ENCODE data around the gene NEGR1. TPM values are rescaled to one million over a fixed set of nuclear protein-coding genes. Genes with fewer than 3 reads are reported as not detected.
A peak's percentile ranks its signal among the peaks of the same experiment; 100 is the strongest.
"Not testable (repeated sequence)": the region's sequence is repeated elsewhere in the genome, so short reads cannot be mapped to it uniquely, and the experiment has no call there.

Gene NEGR1
- total RNA-seq (2014; rRNA removed; shearing (Covaris generic)), result 5.3 and 8.2 TPM in 2 replicates

- peak; percentile 95 for DNase-seq (ENCODE audit: low read depth)
Observed at GRCh38 chr1:72282271-72283021, at the start of gene NEGR1. Gene NEGR1 (minus strand): TSS chr1:72282539.

GRCh38 chr1:72326494-72326893 is 44.2 kb upstream of the NEGR1 start:
- no peak for DNase-seq (ENCODE audit: low read depth)

GRCh38 chr1:72324451-72324850 is 42.1 kb upstream of the NEGR1 start:
- DNase-seq (ENCODE audit: low read depth), result no peak

GRCh38 chr1:72322910-72323309 is 40.6 kb upstream of the NEGR1 start:
- DNase-seq (ENCODE audit: low read depth), result no peak

GRCh38 chr1:72296501-72296900 is 14.2 kb upstream of the NEGR1 start:
- DNase-seq (ENCODE audit: low read depth), result no peak

GRCh38 chr1:72288886-72289285 is 6.5 kb upstream of the NEGR1 start:
- DNase-seq (ENCODE audit: low read depth), result no peak

- no peak for DNase-seq (ENCODE audit: low read depth)
Observed at GRCh38 chr1:72286401-72286800, 4.1 kb upstream of the NEGR1 start.

GRCh38 chr1:72285074-72285425 is 2.7 kb upstream of the NEGR1 start:
- DNase-seq (ENCODE audit: low read depth), result no peak

GRCh38 chr1:72284348-72285073 is 2.2 kb upstream of the NEGR1 start:
- DNase-seq (ENCODE audit: low read depth), result peak; percentile 81

GRCh38 chr1:72284084-72284347 is 1.7 kb upstream of the NEGR1 start:
- no peak for DNase-seq (ENCODE audit: low read depth)

GRCh38 chr1:72283307-72284083 is 1.2 kb upstream of the NEGR1 start:
- peak; percentile 78 for DNase-seq (ENCODE audit: low read depth)

GRCh38 chr1:72283022-72283306 is 625 bp upstream of the NEGR1 start:
- no peak for DNase-seq (ENCODE audit: low read depth)

- peak; percentile 10 for DNase-seq (ENCODE audit: low read depth)
Observed at GRCh38 chr1:72281637-72282270, 585 bp downstream of the NEGR1 start.

GRCh38 chr1:72281144-72281543 is 1.2 kb downstream of the NEGR1 start:
- DNase-seq (ENCODE audit: low read depth), result peak; percentile 15

- peak; percentile 16 for DNase-seq (ENCODE audit: low read depth)
Observed at GRCh38 chr1:72280711-72281110, 1.6 kb downstream of the NEGR1 start.

GRCh38 chr1:72280131-72280530 is 2.2 kb downstream of the NEGR1 start:
- DNase-seq (ENCODE audit: low read depth), result no peak

GRCh38 chr1:72278461-72278860 is 3.9 kb downstream of the NEGR1 start:
- DNase-seq (ENCODE audit: low read depth), result peak; percentile 30

GRCh38 chr1:72271555-72272085 is 10.7 kb downstream of the NEGR1 start:
- DNase-seq (ENCODE audit: low read depth), result no peak

GRCh38 chr1:72262735-72263134 is 19.6 kb downstream of the NEGR1 start:
- no peak for DNase-seq (ENCODE audit: low read depth)

- DNase-seq (ENCODE audit: low read depth), result no peak
Observed at GRCh38 chr1:72253132-72253531, 29.2 kb downstream of the NEGR1 start.

GRCh38 chr1:72241397-72241796 is 40.9 kb downstream of the NEGR1 start:
- no peak for DNase-seq (ENCODE audit: low read depth)

- DNase-seq (ENCODE audit: low read depth), result not testable (repeated sequence)
Observed at GRCh38 chr1:72235931-72236330, 46.4 kb downstream of the NEGR1 start.

Measured in RPMI7951 (cell line).